VCaP (cell line): ENCODE measurements around the gene ABR.
"Not testable (repeated sequence)": the region's sequence is repeated elsewhere in the genome, so short reads cannot be mapped to it uniquely, and the experiment has no call there.

Experiments
- H3K27ac ChIP-seq: fragments of 450-650 bp; 2 replicates; pipeline ENCODE4 v1.5.1; 2017
- CTCF ChIP-seq: fragments of 450-650 bp; conservative IDR thresholded peaks from 2 replicates; pipeline ENCODE4 v1.5.1; 2017; ENCODE audit warnings: mild to moderate bottlenecking, moderate library complexity

ABR gene

GRCh38 chr17:1126250-1126797 is 53.5 kb downstream of the ABR start:
- no peak overlapping the region for H3K27ac ChIP-seq
- no peak for TF ChIP-seq CTCF

- no peak for TF ChIP-seq CTCF
- no peak overlapping the region for H3K27ac ChIP-seq
Observed at GRCh38 chr17:1125788-1126145, 54.0 kb downstream of the ABR start.

GRCh38 chr17:1124896-1125787 is 54.6 kb downstream of the ABR start:
- no peak overlapping the region for H3K27ac ChIP-seq
- no peak for TF ChIP-seq CTCF

- TF ChIP-seq CTCF = no peak
- H3K27ac ChIP-seq = no peak overlapping the region
Observed at GRCh38 chr17:1123921-1124715, 55.7 kb downstream of the ABR start.

GRCh38 chr17:1123393-1123831 is 56.4 kb downstream of the ABR start:
- peak overlapping the region; percentile 32; the same call in 1 of the 2 replicates for H3K27ac ChIP-seq
- no peak for TF ChIP-seq CTCF

GRCh38 chr17:1122533-1123392 is 57.0 kb downstream of the ABR start:
- peak; percentile 97 for TF ChIP-seq CTCF
- H3K27ac ChIP-seq = peak overlapping the region; percentile 32; the same call in 1 of the 2 replicates

GRCh38 chr17:1121442-1121817 is 58.4 kb downstream of the ABR start:
- not testable (repeated sequence) for H3K27ac ChIP-seq
